Stimulated activated CD8-positive, alpha-beta memory T cell treated with anti-CD3 and anti-CD28 coated beads, Interleukin-12 subunit alpha, Interleukin-12 subunit beta, amount 100 ng/mL, for 24 hours (primary cell): Measurements from ENCODE around the gene RAB42.
"Not testable (repeated sequence)": the region's sequence is repeated elsewhere in the genome, so short reads cannot be mapped to it uniquely, and the experiment has no call there.

ENCODE experiments used
- DNase-seq: peaks from one replicate; pipeline ENCODE4 v3.0.0-alpha.2; 2020; ENCODE audit errors: extremely low read depth

The RAB42 gene, protein sequence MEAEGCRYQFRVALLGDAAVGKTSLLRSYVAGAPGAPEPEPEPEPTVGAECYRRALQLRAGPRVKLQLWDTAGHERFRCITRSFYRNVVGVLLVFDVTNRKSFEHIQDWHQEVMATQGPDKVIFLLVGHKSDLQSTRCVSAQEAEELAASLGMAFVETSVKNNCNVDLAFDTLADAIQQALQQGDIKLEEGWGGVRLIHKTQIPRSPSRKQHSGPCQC

DNA sequence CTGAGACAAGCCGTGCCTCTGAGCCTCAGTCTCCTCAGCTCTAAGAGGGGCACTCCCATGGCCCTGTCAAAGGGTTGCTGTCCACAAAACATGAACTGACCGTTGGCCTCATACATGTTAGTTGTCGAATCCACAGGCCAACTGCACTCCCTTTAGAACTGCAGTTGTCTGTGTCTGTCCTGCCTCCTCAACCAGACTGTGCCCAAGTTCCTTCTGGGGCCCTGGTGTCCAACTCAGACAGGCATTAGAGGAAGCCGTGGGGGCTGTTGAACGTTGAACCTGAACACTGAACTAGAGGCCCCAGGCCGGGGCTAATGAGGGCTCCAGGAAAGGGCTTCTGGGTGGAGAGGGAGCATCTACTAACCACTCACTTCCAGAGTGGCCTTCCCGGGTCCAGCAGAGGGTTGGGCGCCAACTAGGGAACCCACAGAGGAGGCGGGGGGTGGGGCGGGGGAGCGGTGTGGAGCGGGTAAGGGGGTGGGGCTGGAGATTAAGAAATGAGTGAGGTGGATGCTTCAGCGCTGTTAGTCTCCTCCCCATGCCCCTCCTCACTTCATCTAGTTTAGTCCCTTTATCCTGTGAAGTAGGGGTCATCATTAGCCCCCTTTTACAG, at the start of gene RAB42:
Gene RAB42, plus strand, starts transcription at position 558 of the 613 bp plus-strand sequence. CDS start 247 bp downstream, outside the sequence.
- DNase-seq: no peak

DNA sequence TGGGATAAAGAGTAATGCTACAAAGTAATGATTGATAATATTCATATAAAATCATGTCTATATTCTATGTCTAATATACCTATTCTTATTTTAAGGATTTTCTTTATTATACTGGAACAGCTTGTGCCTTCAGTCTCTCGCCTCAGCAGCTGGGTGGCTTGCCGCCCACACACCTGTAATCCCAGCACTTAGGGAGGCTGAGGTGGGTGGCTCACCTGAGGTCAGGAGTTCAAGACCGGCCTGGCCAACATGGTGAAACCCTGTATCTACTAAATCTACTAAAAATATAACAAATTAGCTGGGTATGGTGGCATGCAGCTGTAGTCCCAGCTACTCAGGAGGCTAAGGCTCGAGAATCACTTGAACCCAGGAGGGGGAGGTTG, 46.8 kb upstream of the RAB42 start:
- DNase-seq: no peak

DNA sequence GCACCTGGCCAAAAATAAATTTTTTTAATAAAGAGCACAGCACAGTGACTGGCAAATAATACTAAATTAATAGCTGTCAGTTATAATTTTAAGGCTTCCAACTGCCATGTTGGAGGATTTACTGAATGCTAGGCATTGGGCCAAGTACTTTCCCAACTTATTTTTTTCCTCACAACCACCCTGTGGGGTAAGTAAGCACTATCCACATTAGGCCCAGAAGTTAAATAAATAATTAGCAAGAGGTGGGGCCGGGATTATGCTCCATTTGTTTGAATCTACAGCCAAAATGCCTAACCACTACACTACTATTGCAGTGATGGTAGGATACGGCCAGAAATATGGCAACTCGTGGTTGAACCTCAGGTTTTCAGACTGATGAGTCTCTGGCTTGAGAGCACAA, 43.7 kb upstream of the RAB42 start:
- DNase-seq: no peak

DNA sequence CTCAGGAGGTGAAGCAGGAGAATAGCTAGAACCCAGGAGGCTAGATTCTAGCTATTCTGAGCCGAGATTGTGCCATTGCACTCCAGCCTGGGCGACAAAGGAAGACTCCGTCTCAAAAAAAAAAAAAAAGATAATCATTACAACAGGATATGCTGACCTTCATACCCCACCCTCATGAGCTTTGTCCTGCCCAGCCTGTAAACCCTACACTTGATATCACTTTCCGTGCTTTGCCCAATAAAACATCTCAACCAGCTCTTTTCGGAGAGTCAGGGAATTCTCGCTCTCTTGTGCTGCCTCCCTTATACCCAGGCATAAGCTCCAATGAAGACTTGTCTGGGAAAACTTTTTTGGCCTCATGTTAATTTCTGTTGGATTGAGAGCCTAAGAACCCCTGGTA, 40.7 kb upstream of the RAB42 start:
- DNase-seq: no peak

DNA sequence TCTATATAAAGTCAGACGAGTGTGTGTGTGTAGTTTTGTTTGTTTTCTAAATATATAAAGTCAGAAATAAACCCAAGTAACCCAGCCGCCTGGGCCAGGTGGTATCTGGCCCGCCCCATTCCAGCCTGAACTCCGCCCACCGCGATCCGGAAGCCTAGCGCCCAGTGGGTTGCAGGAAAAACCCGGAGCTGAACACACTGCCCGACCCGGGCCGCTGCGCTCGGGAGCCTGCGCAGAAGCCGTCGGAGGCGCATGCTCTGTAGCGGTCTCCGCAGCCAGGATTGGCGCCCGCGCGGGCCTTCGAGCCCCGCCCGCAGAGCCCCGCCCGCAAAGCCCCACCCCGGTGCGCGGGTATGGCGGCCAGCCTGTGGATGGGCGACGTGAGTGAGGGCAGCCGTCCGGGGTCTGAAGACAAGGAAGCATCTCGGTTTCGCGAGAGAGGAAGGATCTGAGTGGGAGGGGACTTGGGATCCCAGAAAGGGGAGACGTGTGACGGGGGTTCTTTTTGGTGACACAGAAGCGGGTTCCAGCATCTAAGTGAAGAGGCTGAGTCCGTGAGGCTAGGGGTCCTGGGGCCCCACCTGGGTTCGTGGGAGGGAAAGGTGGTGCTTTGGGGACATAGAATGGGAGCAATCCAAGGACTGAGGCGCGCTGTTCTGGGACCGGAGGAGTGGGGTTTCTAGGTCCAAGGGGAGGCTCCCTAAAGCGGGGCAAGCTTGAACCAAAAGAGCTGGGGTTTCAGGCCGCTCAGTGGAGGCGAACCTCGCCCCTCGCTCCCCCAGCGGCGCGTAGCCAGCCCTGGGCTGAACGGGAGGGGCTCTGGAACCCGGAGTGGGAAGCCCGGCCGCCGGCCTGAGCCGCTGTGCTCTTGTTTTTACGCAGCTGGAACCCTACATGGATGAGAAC, 39.1 kb upstream of the RAB42 start, which contains the start of gene TRNAU1AP:
Gene TRNAU1AP, plus strand, starts transcription at position 328 of the 906 bp plus-strand sequence. Its CDS starts 26 bp downstream, at position 354.
- peak; percentile 92 for DNase-seq

DNA sequence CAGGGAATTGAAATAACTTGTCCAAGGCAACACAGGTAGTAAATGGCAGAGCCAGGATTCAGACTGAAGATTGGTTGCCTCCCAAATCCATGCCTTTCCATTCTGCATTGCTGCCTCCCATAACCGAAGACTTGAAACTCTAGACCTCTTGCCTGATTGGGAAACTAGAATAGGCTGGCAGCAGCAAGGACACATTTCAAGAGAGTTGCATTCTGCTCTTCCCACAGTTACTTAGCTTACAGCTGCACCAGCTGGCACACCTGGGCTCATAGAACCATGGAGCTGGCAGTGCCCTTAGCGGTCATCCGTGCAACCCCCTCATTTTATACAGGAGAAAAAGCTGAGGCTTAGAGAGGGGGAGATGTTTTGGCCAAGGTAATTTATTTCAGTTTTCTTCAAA, 31.2 kb upstream of the RAB42 start:
- no peak for DNase-seq

DNA sequence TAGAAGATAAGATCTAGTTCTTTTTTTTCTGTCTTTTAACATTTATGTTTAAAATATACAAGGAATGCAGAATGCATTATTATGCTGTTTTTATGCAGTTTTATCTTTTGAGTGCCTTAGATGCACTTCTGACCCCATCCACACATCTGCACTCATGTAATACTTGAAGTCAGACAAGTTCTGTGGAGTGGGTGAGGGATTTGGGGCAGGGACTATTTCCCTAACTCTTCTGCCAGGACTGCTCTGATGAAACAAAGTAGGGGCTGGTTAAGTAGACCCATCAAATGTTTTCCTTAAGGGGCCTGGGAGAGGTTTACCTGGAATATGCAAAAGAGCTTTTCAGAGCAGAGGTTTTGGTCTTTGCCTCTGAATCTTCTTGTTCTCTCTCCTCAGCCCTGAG, 27.8 kb upstream of the RAB42 start:
- no peak for DNase-seq

DNA sequence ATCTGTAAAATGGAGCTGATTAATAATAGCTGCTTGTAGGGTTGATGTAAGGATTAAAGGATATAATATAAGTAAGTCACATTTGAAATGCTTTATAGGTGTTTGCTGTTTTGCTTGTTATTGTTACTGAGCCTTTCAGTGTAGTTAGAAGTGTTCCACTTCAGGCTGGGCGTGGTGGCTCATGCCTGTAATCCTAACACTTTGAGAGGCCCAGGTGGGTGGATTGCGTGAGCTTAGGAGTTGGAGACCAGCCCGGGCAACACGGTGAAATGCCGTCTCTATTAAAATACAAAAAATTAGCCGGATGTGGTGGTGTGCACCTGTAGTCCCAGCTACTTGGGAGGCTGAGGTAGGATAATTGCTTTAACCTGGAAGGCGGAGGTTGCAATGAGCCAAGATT, 27.0 kb upstream of the RAB42 start:
- DNase-seq: no peak

DNA sequence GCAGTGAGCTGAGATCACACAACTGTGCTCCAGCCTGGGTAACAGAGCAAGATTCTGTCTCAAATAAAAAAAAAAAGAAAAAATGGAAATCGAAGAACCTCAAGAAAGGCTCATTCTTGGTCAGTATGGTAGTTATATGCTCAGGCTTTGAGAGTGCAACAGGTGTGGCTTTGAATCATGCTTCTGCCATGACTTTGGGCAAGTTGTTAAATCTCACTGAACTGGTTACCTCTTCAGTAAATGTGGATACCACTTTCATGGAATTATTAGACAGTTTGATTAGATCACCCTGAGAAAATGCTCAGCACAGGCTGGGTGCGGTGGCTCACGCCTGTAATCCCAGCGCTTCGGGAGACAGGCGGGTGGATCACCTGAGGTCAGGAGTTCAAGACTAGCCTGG, 26.3 kb upstream of the RAB42 start:
- no peak for DNase-seq

DNA sequence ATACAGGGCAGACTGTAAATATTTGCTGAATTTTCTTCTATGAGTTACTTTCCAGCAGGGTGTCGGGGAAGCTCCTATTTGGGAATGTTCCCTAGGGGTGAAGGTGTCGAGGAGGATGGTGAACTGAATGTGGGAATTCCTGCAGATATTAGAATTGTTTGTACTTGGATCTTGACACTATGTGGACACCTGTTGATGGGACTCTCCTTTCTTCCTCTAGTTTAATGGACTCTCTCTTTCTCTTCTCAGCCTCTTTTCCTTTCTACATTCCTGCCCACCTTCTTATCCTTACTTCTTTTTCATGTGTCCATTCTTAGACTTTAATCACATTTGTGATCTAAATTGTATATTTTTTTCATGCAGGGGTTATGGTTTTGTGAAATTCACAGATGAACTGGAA, 25.1 kb upstream of the RAB42 start:
- no peak for DNase-seq

DNA sequence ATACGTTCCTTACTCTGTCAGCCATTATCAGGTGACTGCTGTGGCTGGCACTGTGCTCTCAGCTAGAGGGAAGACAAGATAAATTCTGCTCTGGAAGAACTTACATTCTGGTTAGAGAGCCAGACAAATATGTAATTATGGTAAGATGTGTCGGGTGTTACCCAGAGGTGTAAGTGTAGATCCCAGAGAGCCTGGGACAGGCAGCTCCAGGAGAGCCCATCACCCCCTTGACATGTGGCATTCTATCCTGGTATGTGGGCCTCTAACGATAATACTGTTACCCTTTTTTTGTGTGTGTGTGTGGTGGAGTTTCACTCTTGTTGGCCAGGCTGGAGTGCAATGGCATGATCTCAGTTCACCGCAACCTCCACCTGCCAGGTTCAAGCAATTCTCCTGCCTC, 20.2 kb upstream of the RAB42 start:
- no peak for DNase-seq

DNA sequence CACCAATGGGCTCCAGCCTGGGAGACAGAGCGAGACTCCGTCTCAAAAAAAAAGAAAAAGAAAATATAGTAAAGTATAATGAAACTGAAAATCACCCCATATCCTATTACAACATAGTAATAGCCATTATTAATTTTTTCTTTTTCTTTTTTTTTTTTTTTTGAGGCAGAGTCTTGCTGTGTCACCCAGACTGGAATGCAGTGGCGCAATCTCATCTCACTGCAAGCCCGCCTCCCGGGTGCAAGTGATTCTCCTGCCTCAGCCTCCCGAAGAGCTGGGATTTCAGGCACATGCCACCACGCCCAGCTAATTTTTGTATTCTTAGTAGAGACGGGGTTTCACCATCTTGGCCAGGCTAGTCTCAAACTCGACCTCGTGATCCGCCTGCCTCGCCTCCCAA, 19.2 kb upstream of the RAB42 start:
- not testable (repeated sequence) for DNase-seq

DNA sequence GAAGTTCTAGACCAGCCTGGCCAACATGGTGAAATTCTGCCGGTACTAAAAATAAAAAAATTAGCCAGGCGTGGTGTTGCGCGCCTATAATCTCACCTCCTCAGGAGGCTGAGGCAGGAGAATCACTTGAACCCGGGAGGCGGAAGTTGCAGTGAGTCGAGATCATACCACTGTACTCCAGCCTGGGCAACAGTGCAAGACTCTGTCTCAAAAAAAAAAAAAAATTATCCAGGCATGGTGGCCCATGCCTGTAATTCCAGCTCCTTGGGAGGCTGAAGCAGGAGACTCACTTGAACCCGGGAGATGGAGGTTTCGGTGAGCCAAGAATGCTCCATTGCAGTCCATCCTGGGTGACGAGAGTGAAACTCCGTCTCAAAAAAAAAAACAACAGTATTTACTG, 18.5 kb upstream of the RAB42 start:
- DNase-seq: no peak

DNA sequence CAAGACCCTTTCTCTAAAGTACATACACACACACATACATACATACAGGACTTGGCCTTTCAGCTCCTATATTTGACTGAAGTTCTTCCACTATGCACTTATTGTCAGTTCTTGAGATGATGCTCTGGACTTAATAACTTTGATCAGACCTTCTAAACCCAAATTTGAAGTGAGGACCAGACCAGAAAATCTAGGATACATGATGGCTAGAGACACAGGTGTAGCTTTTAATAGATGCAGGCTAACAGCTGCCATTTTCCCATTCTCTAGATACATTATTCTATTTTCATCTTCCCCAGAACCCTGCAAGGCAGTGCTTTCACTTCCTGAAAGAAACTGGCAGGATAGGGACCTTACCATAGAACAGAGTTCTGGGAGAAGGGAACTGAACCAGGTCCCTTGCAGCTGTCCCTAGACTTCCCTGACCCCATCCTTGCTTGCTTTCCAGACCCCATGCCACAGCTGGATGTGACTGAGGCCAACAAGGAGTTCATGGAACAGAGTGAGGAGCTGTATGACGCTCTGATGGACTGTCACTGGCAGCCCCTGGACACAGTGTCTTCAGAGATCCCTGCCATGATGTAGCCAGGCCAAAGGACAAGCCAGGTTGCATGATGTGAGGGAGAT, 14.9 kb upstream of the RAB42 start:
- no peak for DNase-seq

DNA sequence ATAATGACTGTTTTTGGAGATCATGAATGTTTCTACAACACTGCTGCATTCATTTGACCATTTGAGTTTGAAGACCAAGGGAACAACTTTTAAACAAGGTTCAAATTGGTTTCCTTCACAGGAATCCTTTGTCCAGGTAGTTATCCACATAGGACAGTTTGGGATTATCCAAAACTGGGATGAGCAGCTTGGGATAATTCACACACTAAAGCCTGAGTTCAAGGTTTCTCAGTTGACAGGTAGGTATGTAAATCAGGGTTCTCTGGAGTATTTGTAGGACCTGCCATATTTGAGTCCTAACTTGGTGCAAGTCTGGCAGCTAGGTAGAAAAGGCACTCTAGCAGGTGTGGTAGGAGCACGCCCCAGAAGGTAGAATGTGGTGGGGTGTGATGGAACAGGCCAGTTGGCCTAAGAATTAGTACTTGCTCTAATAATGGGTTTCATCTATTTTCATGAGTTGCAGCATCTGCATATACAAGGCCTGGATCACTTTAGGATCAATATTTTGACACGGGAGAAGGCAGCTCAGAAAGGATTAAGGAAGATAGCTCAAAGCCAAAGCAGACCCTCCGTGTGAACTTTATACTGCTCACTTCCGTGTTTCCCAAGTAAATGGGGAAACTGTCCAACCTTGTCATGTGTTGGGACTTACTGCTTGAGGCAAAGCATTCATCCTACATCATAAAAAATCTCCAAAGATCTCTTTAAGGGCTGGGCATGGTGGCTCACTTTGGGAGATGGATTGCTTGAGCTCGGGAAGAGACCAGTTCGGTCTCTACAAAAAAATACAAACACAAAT, 14.1 kb upstream of the RAB42 start:
- no peak for DNase-seq

DNA sequence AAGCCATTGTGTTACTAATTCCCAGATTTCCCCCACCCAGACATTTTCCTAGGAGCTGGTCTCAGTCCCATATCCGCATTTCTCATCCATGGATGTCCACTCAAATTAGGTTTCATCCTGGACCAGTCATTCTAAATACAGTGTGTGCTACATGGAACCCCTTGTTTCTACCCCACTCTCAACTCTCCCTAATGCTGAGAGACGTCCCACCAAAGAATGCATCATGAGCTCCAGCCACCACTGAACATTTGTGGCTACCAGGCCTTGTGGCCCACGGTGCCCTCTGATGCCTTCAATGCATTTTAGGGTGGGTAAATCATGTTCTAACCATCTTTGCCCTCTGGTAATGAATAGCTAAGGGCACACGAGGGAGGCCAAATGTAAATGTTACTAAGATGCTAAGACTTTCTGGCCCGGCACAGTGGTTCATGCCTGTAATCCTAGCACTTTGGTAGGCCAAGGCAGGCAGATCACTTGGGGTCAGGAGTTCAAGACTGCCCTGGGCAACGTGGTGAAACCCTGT, 13.3 kb upstream of the RAB42 start:
- no peak for DNase-seq

DNA sequence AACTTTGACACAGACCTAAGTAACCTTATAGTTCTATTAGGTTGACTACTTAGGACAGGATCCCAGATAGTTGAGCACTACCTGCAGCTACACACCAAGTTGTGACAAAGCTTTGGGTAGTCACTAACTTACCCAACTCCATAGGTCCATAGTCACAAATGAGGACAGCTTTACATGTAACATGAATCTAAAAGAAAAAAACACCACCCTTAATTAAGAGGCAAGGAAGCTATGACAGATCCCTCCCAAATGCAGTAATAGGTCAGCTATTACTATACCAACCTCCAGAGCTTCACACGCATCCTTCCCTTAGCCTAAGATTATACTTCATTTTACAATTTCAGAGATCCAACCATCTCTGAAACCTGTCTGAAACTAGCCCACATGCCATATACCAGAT, 12.7 kb upstream of the RAB42 start:
- DNase-seq: no peak

DNA sequence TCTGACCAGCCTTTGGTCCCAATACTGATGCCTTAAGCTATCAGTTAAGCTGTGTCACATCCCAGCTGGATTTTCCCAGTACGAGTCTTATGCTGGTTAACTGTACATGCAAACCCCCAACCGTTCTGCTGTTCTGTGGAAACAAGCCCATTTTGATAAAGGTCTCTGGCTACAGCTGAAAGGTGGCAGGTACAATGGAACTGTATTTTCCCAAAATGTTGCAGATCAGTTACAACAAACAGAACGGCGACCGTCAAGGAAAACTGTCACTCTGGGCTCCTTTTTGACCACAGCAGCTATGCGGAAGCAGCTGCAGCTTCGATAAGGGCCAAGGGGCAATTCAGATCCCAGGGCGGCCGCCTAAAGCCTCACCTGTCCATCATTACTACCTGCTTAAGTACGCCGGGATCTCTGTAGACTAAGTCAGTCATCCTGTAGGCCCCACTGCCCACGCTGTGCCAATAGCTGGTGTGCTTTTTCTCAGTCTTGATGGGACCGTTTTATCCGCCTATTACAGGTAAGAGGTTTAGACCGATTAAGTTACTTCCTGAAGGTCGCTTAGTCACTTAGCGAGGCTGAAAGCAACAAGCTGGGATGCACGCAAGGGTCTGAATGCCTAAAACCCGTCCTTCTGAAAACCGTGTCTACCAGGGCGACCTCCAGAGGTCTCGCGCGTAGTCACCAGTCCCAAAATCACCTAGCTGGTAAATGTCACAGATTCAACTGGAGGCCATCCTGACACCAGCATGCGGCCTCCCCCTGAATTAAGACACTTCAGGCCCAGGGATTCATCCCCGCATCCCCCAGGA, 11.1 kb upstream of the RAB42 start:
- no peak for DNase-seq

DNA sequence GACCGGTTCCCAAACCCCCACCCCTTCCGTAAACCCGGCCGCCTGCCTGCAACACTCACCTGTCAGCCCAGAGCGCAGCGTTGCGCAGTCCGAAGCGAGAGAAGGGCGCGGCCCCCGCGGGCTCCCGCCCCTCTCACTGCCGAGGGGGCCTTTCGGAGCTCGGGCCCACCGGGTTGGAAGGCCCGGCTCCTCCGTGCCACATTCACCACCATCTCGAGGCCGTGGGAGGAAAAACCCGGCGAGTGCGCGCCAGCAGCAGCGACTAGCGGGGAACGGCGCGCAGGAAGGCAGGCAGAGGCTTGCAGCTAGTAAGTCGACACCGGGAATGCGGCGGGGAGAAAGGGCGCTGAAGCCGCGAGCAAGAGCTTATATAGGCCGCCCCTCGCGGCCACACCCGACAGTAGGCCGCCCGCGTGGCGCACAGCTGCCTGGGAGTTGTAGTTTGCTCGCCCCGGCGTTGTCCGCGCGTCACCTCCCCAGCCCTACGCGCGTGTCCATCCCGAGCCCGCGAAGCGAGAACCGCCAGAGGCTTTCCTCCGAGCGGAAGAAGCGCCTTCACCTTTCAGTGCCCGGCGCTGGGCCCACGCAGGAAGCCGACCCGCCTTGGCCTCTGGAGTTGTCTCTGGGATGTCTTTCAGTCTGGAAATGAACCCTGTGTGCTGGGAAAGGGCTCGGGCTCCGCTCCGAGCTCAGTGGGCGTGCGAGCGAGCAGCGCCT, 10.4 kb upstream of the RAB42 start:
- peak; percentile 86 for DNase-seq

DNA sequence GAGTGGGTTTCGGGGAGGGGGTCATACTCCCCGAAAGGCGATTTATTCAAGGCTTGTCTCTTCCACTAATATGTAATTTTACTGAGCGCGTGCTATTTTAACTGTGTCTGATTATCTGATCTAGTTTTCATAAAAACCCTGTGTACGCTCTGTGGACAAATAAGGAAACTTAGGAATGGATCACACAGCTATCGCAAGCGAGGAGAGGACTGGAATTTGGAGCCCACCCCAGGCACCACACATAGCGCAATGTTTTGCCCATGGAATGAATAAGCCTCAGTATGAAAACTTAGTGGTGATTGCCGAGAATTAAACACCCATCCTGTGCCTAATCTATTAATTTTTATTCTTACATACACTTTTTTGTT, 9.8 kb upstream of the RAB42 start:
- DNase-seq: no peak
